ENCODE results near the gene LEAP2. TPM values are rescaled to one million over a fixed set of nuclear protein-coding genes. Genes with fewer than 3 reads are reported as not detected.

The LEAP2 gene
- total and polyA plus RNA-seq, 10 of the 15 experiments (the other 5 are each of a cell fraction or from before 2014, with no cell fraction given): 1.9 to 8.8 (median 2.3) TPM

DNA sequence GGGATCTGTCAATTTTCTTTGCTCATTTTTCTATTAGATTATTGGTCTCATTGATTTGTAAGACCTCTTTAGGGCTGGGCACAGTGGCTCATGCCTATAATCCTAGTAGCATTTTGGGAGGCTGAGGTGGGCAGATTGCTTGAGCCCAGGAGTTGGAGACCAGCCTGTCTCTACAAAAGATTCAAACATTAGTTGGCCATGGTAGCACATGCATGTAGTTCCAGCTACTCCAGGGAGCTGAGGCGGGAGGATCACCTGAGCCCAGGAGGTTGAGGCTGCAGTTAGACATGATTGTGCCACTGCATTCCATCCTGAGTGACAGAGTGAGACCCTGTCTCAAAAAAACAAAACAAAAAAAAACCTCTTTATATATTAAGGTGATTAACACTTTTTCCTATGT is 36.6 kb upstream of the LEAP2 start:
- in situ Hi-C loops (cut with MboI): no loop called here
- intact Hi-C loops (cut with micrococcal nuclease; ENCODE audit: unreplicated experiment): no loop called here

More for the DNA sequence above, 36.6 kb upstream of the LEAP2 start:
- no peak overlapping the region for H3K4me3 ChIP-seq
- H3K27ac ChIP-seq (ENCODE audit: control insufficient read depth, insufficient read depth): no peak overlapping the region
- no TSS peak for BruUV-seq (replicated peaks)
- ATAC-seq: no peak
- no peak overlapping the region for H2AFZ ChIP-seq (ENCODE audit: control insufficient read depth, low read depth, low read length)
- ChIA-PET SMC1A (ENCODE audit: uncharacterized antibody, unreplicated experiment) (no interaction called here), RAD21 (ENCODE audit: unreplicated experiment) (no interaction called here), POLR2A (no interaction called here), CTCF (no interaction called here)
- no peak overlapping the region for H3K4me2 ChIP-seq (ENCODE audit: control insufficient read depth, insufficient read depth)
- TF ChIP-seq ASH2L (IDR thresholded peaks at IDR 0.05; ENCODE audit: borderline replicate concordance, low read depth): no peak
- no peak for TF ChIP-seq ZBED1 (IDR thresholded peaks at IDR 0.05; ENCODE audit: borderline replicate concordance)
- no peak for TF ChIP-seq YBX1 (IDR thresholded peaks at IDR 0.05)
- TF ChIP-seq, protein P1, sequence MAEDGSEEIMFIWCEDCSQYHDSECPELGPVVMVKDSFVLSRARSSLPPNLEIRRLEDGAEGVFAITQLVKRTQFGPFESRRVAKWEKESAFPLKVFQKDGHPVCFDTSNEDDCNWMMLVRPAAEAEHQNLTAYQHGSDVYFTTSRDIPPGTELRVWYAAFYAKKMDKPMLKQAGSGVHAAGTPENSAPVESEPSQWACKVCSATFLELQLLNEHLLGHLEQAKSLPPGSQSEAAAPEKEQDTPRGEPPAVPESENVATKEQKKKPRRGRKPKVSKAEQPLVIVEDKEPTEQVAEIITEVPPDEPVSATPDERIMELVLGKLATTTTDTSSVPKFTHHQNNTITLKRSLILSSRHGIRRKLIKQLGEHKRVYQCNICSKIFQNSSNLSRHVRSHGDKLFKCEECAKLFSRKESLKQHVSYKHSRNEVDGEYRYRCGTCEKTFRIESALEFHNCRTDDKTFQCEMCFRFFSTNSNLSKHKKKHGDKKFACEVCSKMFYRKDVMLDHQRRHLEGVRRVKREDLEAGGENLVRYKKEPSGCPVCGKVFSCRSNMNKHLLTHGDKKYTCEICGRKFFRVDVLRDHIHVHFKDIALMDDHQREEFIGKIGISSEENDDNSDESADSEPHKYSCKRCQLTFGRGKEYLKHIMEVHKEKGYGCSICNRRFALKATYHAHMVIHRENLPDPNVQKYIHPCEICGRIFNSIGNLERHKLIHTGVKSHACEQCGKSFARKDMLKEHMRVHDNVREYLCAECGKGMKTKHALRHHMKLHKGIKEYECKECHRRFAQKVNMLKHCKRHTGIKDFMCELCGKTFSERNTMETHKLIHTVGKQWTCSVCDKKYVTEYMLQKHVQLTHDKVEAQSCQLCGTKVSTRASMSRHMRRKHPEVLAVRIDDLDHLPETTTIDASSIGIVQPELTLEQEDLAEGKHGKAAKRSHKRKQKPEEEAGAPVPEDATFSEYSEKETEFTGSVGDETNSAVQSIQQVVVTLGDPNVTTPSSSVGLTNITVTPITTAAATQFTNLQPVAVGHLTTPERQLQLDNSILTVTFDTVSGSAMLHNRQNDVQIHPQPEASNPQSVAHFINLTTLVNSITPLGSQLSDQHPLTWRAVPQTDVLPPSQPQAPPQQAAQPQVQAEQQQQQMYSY (CRISPR knock-in tag; IDR thresholded peaks at IDR 0.05): no peak
- TF ChIP-seq, protein P2, sequence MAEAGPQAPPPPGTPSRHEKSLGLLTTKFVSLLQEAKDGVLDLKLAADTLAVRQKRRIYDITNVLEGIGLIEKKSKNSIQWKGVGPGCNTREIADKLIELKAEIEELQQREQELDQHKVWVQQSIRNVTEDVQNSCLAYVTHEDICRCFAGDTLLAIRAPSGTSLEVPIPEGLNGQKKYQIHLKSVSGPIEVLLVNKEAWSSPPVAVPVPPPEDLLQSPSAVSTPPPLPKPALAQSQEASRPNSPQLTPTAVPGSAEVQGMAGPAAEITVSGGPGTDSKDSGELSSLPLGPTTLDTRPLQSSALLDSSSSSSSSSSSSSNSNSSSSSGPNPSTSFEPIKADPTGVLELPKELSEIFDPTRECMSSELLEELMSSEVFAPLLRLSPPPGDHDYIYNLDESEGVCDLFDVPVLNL (IDR thresholded peaks at IDR 0.05; ENCODE audit: low read depth, low read length): no peak
- TF ChIP-seq PML (IDR thresholded peaks at IDR 0.05; ENCODE audit: low read length): no peak
- TF ChIP-seq, protein P3, sequence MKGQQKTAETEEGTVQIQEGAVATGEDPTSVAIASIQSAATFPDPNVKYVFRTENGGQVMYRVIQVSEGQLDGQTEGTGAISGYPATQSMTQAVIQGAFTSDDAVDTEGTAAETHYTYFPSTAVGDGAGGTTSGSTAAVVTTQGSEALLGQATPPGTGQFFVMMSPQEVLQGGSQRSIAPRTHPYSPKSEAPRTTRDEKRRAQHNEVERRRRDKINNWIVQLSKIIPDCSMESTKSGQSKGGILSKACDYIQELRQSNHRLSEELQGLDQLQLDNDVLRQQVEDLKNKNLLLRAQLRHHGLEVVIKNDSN (IDR thresholded peaks at IDR 0.05; ENCODE audit: borderline replicate concordance, extremely low read length, insufficient read depth, low read depth, low read length): no peak
- no peak for TF ChIP-seq GATAD2B (conservative IDR thresholded peaks at IDR 0.05; ENCODE audit: low read depth)
- TF ChIP-seq KLF5 (IDR thresholded peaks at IDR 0.05; ENCODE audit: partially characterized antibody): no peak
- no peak for FAIRE-seq
- DNase-seq (ENCODE audit: low read depth, low spot score): no peak
- H3K9ac ChIP-seq (ENCODE audit: control insufficient read depth, insufficient read depth, low read length): no peak overlapping the region
- no peaks in the 10 kb centered on the region for H3K36me3 ChIP-seq (ENCODE audit: control insufficient read depth in 2 of 2, insufficient read depth in 2 of 2, low read length in 1 of 2)
- H3K27me3 ChIP-seq (replicated peaks in 1 of 2; ENCODE audit: control insufficient read depth in 2 of 2, insufficient read depth in 2 of 2, low read length in 1 of 2): no peaks in the 10 kb centered on the region
- 100% methylated on average over 1 of the region's 1 CpG for WGBS (ENCODE audit: insufficient coverage, insufficient replicate concordance, low lambda C conversion rate, missing lambda C conversion rate)
- H3K9me3 ChIP-seq (replicated peaks; ENCODE audit: control insufficient read depth, insufficient read depth, low read length): no peaks in the 10 kb centered on the region
- no peaks in the 10 kb centered on the region for H4K20me1 ChIP-seq (ENCODE audit: control insufficient read depth, insufficient read depth)
- H3K79me2 ChIP-seq (ENCODE audit: control insufficient read depth, insufficient read depth, low read length): no peaks in the 10 kb centered on the region
- no peaks in the 10 kb centered on the region for H3K4me1 ChIP-seq (ENCODE audit: control insufficient read depth, insufficient read depth, low read length)

All from GM12878 (cell line).